Measurements from ENCODE around the gene DCLK1.

GRCh38 chr13:35891507-35892441, 239.4 kb downstream of the DCLK1 start:
- TF ChIP-seq CTCF (IDR thresholded peaks at IDR 0.05 in 8 of 11, conservative IDR thresholded peaks at IDR 0.05 in 3 of 11): no peak
- TF ChIP-seq POLR2AphosphoS5 (IDR thresholded peaks at IDR 0.05): no peak
- TF ChIP-seq POLR2A (IDR thresholded peaks at IDR 0.05): no peak

All from spleen (tissue), 7 donors.